CD4-positive, alpha-beta T cell treated with Interferon gamma for 1 hour (primary cell): Measurements from ENCODE around the gene PDE10A.
"Not testable (repeated sequence)": the region's sequence is repeated elsewhere in the genome, so short reads cannot be mapped to it uniquely, and the experiment has no call there.

Source experiments
- DNase-seq: peaks from one replicate; pipeline ENCODE4 v3.0.0-alpha.2; 2020

Gene PDE10A

GRCh38 chr6:165519316-165519715 is 143.7 kb downstream of the PDE10A start:
- DNase-seq: no peak

- DNase-seq: no peak
Measured at GRCh38 chr6:165515963-165516624, 146.9 kb downstream of the PDE10A start.

GRCh38 chr6:165514621-165515020 is 148.4 kb downstream of the PDE10A start:
- DNase-seq: no peak

GRCh38 chr6:165511807-165512206 is 151.2 kb downstream of the PDE10A start:
- no peak for DNase-seq

- no peak for DNase-seq
Measured at GRCh38 chr6:165508321-165508869, 154.6 kb downstream of the PDE10A start.

- DNase-seq: no peak
Measured at GRCh38 chr6:165506657-165507056, 156.4 kb downstream of the PDE10A start.

GRCh38 chr6:165500214-165500907 is 162.7 kb downstream of the PDE10A start:
- DNase-seq: not testable (repeated sequence)

- no peak for DNase-seq
Measured at GRCh38 chr6:165497472-165497871, 165.6 kb downstream of the PDE10A start.

GRCh38 chr6:165488624-165489295 is 174.3 kb downstream of the PDE10A start:
- no peak for DNase-seq

GRCh38 chr6:165487950-165488349 is 175.1 kb downstream of the PDE10A start:
- DNase-seq: no peak

- no peak for DNase-seq
Measured at GRCh38 chr6:165487347-165487746, 175.7 kb downstream of the PDE10A start.

GRCh38 chr6:165486183-165487137 is 176.6 kb downstream of the PDE10A start:
- no peak for DNase-seq

GRCh38 chr6:165484178-165484889 is 178.7 kb downstream of the PDE10A start:
- no peak for DNase-seq

GRCh38 chr6:165481921-165482320 is 181.1 kb downstream of the PDE10A start:
- no peak for DNase-seq

GRCh38 chr6:165480916-165481315 is 182.1 kb downstream of the PDE10A start:
- DNase-seq: no peak

GRCh38 chr6:165478581-165478980 is 184.5 kb downstream of the PDE10A start:
- DNase-seq: no peak

GRCh38 chr6:165469483-165469882 is 193.6 kb downstream of the PDE10A start:
- no peak for DNase-seq

GRCh38 chr6:165468340-165469235 is 194.5 kb downstream of the PDE10A start:
- no peak for DNase-seq

GRCh38 chr6:165463499-165463898 is 199.5 kb downstream of the PDE10A start:
- DNase-seq: not testable (repeated sequence)

GRCh38 chr6:165459605-165460301 is 203.3 kb downstream of the PDE10A start:
- DNase-seq: not testable (repeated sequence)
